Activated CD4-positive, CD25-positive, alpha-beta regulatory T cell treated with anti-CD3 and anti-CD28 coated beads, Interleukin-2, amount 50 U/mL, for 72 hours (primary cell): ENCODE results near the gene MKKS.

Source experiments
- DNase-seq: peaks from one replicate; pipeline ENCODE4 v3.0.0; 2021

The MKKS gene

GRCh38 chr20:10433623-10434466, at the start of gene MKKS:
Gene MKKS (minus strand): TSS chr20:10434222. CDS start chr20:10413514, 20,708 bp downstream.
- DNase-seq: peak; percentile 81

- no peak for DNase-seq
Measured at GRCh38 chr20:10483691-10484090, 49.7 kb upstream of the MKKS start.

GRCh38 chr20:10481676-10482075, 47.7 kb upstream of the MKKS start:
- no peak for DNase-seq

GRCh38 chr20:10478930-10479329, 44.9 kb upstream of the MKKS start:
- DNase-seq: no peak

GRCh38 chr20:10478205-10478604, 44.2 kb upstream of the MKKS start:
- no peak for DNase-seq

- DNase-seq: no peak
Measured at GRCh38 chr20:10476319-10476724, 42.3 kb upstream of the MKKS start.

DNA sequence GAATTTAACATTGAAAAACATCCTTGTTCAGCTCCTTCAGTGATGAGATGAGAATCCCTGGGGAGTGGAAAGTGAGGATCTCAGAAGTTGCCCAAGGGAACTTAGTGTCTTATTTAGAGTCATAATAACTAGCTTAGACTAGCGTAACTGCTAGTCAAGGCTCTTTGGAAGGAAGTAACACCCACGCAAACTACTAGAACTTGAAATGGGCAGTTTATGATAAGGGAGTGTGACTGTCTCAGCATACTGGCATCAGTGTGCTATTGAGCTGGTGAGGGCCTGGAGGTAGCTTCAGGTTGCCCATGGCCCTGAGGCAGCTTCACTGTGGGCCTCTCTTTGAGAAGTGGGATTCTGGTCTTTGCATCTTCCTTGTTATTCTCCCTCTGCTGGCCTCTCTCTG, 41.2 kb upstream of the MKKS start:
- DNase-seq: no peak

DNA sequence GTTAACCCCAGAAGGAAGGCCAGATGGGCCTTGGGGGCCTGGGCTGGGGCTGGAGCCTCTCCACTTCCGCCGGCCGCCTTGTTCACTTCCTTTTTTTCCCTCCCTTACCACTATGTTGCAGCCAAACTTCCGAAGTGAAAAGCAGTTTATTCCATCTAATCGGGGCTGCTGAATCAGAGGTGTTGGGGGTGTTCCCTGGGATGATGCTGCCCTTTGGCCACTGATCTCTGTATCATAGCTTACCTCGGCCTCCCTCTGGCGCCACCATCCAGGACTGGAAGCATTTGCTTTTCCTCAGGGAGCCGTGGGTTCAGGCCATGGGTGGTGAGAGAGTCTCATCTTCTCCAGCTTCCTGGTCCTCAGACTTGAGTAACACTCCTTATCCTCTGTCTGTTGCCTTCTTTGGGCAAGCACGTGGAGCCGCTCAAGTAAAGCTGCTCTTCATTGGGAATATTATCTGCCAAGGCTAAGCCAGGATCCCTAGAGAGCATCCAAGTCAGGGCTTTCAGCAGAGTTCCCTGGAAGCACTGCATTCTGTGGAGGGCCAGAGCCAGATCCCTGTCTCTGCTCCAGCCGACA, 40.7 kb upstream of the MKKS start:
- DNase-seq: no peak

DNA sequence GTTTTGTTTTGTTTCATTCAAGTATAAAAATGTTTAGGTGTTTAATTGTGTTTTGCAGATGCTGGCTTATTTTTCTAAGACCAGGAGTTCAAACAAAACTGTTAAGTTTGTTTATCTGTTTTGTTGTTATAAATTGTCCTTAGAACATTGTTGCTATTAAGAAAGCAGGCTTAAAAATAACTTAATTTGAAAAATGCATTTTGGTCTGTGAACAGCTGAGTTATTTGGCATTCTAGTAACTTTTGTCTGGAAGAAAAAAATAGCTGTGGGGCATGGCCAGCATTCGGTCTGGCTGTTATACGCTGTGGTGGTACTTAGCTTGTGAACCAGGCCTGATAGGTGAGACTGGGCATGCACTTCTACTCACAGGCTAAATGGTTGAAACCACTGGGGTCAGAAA, 38.8 kb upstream of the MKKS start:
- no peak for DNase-seq

GRCh38 chr20:10470276-10470675, 36.3 kb upstream of the MKKS start:
- no peak for DNase-seq

GRCh38 chr20:10469599-10469998, 35.6 kb upstream of the MKKS start:
- no peak for DNase-seq

DNA sequence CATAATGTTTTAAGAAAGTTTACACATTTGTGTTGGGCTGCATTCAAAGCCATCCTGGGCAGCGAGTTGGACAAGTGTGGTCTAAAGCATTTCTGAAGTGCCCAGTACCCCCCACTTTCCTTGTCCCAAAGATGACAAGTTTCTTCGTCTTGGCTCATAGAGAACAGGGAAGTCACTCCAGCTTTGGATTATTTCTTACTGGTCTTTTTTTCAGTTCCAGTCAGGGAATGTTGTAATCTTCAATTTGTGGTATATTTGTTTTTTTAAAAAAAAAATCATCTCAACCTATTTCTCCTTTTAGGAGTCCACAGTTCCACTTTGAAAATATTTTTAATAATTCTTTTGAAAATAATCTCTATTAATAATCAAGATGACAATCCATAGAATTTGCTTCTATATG, 35.0 kb upstream of the MKKS start:
- DNase-seq: no peak

- no peak for DNase-seq
Measured at GRCh38 chr20:10468340-10468845, 34.4 kb upstream of the MKKS start.

GRCh38 chr20:10467681-10468339, 33.8 kb upstream of the MKKS start:
- DNase-seq: no peak

GRCh38 chr20:10466855-10467254, 32.8 kb upstream of the MKKS start:
- no peak for DNase-seq

DNA sequence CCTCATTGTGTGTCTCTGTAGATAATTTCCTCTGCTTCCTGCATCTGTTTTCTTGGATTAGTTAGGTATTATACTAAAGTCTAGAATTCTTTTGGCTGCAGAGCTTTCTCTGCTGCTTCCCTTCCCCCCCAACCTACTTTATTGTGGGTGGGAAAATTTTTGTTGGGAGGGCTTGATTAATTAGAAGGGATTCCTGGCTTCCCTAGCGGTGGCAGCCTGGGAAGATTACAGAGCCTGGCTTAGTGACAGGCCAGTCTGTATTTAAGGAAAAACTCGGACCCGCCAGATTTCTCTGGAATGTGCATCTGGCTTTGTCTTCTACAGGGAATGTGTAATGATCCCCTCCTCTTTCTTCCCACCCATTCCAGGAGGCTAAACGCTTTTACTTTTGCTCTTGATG, 32.3 kb upstream of the MKKS start:
- no peak for DNase-seq

DNA sequence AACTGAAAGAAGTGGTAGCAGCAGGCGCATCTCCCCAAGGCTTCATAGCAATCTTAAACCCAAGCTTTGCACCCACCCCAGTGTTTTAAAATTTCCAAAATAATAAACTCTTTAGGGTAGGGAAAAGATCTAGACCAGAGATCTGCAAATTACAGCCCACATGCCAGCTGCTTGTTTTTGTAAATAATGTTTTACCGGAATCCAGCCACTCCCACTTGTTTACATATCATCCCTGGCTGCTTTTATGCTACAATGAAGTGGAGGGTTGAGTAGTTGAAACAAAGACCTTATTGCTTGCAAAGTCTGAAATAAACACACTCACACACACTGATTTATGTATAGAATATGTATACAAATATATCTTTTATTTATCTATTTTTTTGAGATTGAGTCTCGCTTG, 31.1 kb upstream of the MKKS start:
- DNase-seq: no peak

DNA sequence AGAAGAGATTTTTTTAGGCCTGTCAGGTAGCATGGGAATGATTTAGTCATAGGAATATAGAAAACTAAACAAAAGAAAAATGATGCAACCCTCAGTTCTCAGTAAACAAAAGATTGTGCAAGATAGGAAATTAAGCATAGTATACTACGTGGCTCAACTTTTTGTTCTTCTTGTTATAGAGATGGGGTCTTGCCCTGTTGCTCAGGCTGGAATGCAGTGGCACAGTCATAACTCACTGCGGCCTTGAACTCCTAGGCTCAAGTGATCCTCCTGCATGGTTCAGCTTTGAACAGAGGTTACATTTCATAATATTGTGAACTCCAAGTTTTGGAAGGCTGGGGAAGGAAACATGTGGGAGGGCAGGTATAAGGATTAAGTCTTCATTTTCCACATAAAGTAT, 29.6 kb upstream of the MKKS start:
- no peak for DNase-seq

- DNase-seq: no peak
Measured at GRCh38 chr20:10462516-10462915, 28.5 kb upstream of the MKKS start.

GRCh38 chr20:10461495-10461894, 27.5 kb upstream of the MKKS start:
- DNase-seq: no peak

DNA sequence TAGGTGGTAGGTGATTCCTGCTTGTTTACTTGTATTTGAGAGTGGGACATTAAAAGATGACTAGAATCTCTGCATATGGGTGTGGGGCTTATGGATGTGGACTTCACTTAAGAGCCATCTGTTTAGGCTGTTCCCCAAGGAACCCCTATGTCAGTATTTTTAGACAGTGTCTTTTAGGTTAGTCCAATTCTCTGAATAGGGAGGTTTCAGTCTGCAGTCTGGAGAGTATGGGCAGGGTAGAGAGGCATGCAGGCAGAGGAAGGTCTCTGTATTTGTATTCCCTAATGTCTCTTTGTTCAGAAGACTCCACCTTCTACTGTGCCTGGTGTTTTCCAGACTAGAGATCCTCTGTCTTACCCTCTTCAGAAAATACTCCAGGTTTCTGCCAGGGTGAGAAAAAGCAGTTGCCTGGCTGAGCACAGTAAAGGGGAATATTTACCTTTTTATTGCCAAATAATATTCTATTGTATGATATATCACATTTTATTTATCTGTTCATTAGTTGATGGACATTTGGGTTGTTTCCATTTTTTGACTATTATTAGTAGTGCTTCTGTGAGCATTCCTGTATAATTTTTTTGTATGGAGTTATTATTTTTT, 20.2 kb upstream of the MKKS start:
- no peak for DNase-seq

DNA sequence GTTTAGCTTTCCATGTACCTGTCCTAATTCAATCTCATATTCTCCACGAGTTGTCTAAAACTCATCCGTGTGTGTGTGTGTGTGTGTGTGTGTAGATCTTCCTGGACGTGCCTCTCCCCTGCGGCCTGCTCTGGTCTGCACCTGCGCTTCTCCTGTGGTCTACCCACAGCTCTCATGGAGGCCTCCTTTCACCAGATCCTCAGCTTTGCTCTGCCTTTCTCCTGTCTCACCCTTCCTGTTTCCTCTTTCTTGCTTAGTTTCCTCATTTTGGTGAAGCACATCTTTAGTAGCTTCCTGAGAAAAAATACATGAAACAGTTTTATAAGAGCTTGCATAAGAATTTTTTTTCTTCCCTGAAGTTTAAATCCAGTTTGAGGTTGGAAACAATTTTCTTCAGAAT, 19.2 kb upstream of the MKKS start:
- DNase-seq: no peak

DNA sequence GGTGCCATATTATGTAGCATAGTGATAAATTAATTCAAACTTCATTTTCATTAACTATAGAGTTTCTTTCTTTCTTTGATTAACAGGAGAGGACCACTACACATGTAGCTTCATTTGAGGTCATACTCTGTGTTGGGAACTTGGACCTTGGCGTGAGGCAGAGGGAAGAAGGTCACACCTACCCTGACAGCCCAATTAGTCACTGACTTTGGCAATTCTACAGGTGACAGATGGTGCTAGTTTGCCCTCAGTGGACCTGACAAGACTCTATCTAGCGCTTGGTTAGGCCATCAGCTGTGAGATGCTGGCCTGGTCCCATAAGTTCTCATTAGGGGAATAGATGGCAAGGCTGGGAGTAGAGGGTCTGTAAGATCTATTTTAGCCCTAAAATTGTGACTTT, 15.2 kb upstream of the MKKS start:
- DNase-seq: no peak
